ENCODE results near the gene NRXN3.

The NRXN3 gene

GRCh38 chr14:79473651-79474050 is 1303.5 kb downstream of the NRXN3 start:
- H3K27ac ChIP-seq (ENCODE audit: low read length) = no peak overlapping the region
- no peak overlapping the region for H3K9ac ChIP-seq (ENCODE audit: low read depth, low read length)
- no peaks in the 10 kb centered on the region for H3K36me3 ChIP-seq (ENCODE audit: insufficient read depth, low read depth, low read length)
- H3K27me3 ChIP-seq (ENCODE audit: insufficient read depth, low read length) = no peaks in the 10 kb centered on the region
- H3K4me1 ChIP-seq (ENCODE audit: insufficient read depth, low read length) = peaks cover 5% of the 10 kb centered on the region; the same call in 1 of the 2 replicates
- no peak overlapping the region for H3K4me3 ChIP-seq (ENCODE audit: low read length)
- no peaks in the 10 kb centered on the region for H3K9me3 ChIP-seq (ENCODE audit: insufficient read depth, low read depth, low read length)

- Histone ChIP-seq H3K9ac (ENCODE audit: low read depth, low read length) (no peak overlapping the region), H3K36me3 (ENCODE audit: insufficient read depth, low read depth, low read length) (no peaks in the 10 kb centered on the region), H3K27ac (ENCODE audit: low read length) (no peak overlapping the region), H3K9me3 (ENCODE audit: insufficient read depth, low read depth, low read length) (no peaks in the 10 kb centered on the region), H3K27me3 (ENCODE audit: insufficient read depth, low read length) (no peaks in the 10 kb centered on the region), H3K4me3 (ENCODE audit: low read length) (no peak overlapping the region), H3K4me1 (ENCODE audit: insufficient read depth, low read length) (peaks cover 5% of the 10 kb centered on the region; the same call in 1 of the 2 replicates)
Measured at GRCh38 chr14:79475887-79476532, 1305.8 kb downstream of the NRXN3 start.

GRCh38 chr14:79476552-79476951 is 1306.4 kb downstream of the NRXN3 start:
- H3K36me3 ChIP-seq (ENCODE audit: insufficient read depth, low read depth, low read length) = no peaks in the 10 kb centered on the region
- no peak overlapping the region for H3K9ac ChIP-seq (ENCODE audit: low read depth, low read length)
- no peaks in the 10 kb centered on the region for H3K27me3 ChIP-seq (ENCODE audit: insufficient read depth, low read length)
- H3K9me3 ChIP-seq (ENCODE audit: insufficient read depth, low read depth, low read length) = no peaks in the 10 kb centered on the region
- H3K4me1 ChIP-seq (ENCODE audit: insufficient read depth, low read length) = peaks cover 5% of the 10 kb centered on the region; the same call in 1 of the 2 replicates
- H3K4me3 ChIP-seq (ENCODE audit: low read length) = no peak overlapping the region
- no peak overlapping the region for H3K27ac ChIP-seq (ENCODE audit: low read length)

- no peaks in the 10 kb centered on the region for H3K36me3 ChIP-seq (ENCODE audit: insufficient read depth, low read depth, low read length)
- no peak overlapping the region for H3K4me3 ChIP-seq (ENCODE audit: low read length)
- H3K27ac ChIP-seq (ENCODE audit: low read length) = no peak overlapping the region
- H3K27me3 ChIP-seq (ENCODE audit: insufficient read depth, low read length) = no peaks in the 10 kb centered on the region
- no peaks in the 10 kb centered on the region for H3K9me3 ChIP-seq (ENCODE audit: insufficient read depth, low read depth, low read length)
- peaks cover 11% of the 10 kb centered on the region; the same call in 1 of the 2 replicates for H3K4me1 ChIP-seq (ENCODE audit: insufficient read depth, low read length)
- H3K9ac ChIP-seq (ENCODE audit: low read depth, low read length) = no peak overlapping the region
Measured at GRCh38 chr14:79480212-79480611, 1310.0 kb downstream of the NRXN3 start.

GRCh38 chr14:79482825-79483224 is 1312.7 kb downstream of the NRXN3 start:
- Histone ChIP-seq H3K4me1 (ENCODE audit: insufficient read depth, low read length) (peaks cover 11% of the 10 kb centered on the region; the same call in 1 of the 2 replicates), H3K36me3 (ENCODE audit: insufficient read depth, low read depth, low read length) (no peaks in the 10 kb centered on the region), H3K9ac (ENCODE audit: low read depth, low read length) (no peak overlapping the region), H3K27ac (ENCODE audit: low read length) (no peak overlapping the region), H3K27me3 (ENCODE audit: insufficient read depth, low read length) (no peaks in the 10 kb centered on the region), H3K9me3 (ENCODE audit: insufficient read depth, low read depth, low read length) (no peaks in the 10 kb centered on the region), H3K4me3 (ENCODE audit: low read length) (no peak overlapping the region)

- no peak overlapping the region for H3K27ac ChIP-seq (ENCODE audit: low read length)
- no peaks in the 10 kb centered on the region for H3K36me3 ChIP-seq (ENCODE audit: insufficient read depth, low read depth, low read length)
- peaks cover 11% of the 10 kb centered on the region; the same call in 1 of the 2 replicates for H3K4me1 ChIP-seq (ENCODE audit: insufficient read depth, low read length)
- H3K9me3 ChIP-seq (ENCODE audit: insufficient read depth, low read depth, low read length) = no peaks in the 10 kb centered on the region
- H3K9ac ChIP-seq (ENCODE audit: low read depth, low read length) = no peak overlapping the region
- no peak overlapping the region for H3K4me3 ChIP-seq (ENCODE audit: low read length)
- no peaks in the 10 kb centered on the region for H3K27me3 ChIP-seq (ENCODE audit: insufficient read depth, low read length)
Measured at GRCh38 chr14:79483477-79484388, 1313.6 kb downstream of the NRXN3 start.

GRCh38 chr14:79487632-79488031 is 1317.5 kb downstream of the NRXN3 start:
- no peak overlapping the region for H3K9ac ChIP-seq (ENCODE audit: low read depth, low read length)
- peaks cover 11% of the 10 kb centered on the region; the same call in 1 of the 2 replicates for H3K4me1 ChIP-seq (ENCODE audit: insufficient read depth, low read length)
- H3K4me3 ChIP-seq (ENCODE audit: low read length) = no peak overlapping the region
- no peak overlapping the region for H3K27ac ChIP-seq (ENCODE audit: low read length)
- H3K27me3 ChIP-seq (ENCODE audit: insufficient read depth, low read length) = no peaks in the 10 kb centered on the region
- H3K36me3 ChIP-seq (ENCODE audit: insufficient read depth, low read depth, low read length) = no peaks in the 10 kb centered on the region
- H3K9me3 ChIP-seq (ENCODE audit: insufficient read depth, low read depth, low read length) = no peaks in the 10 kb centered on the region

GRCh38 chr14:79491161-79491560 is 1321.0 kb downstream of the NRXN3 start:
- H3K36me3 ChIP-seq (ENCODE audit: insufficient read depth, low read depth, low read length) = no peaks in the 10 kb centered on the region
- no peak overlapping the region for H3K9ac ChIP-seq (ENCODE audit: low read depth, low read length)
- H3K4me1 ChIP-seq (ENCODE audit: insufficient read depth, low read length) = no peaks in the 10 kb centered on the region
- no peaks in the 10 kb centered on the region for H3K27me3 ChIP-seq (ENCODE audit: insufficient read depth, low read length)
- H3K4me3 ChIP-seq (ENCODE audit: low read length) = no peak overlapping the region
- H3K9me3 ChIP-seq (ENCODE audit: insufficient read depth, low read depth, low read length) = no peaks in the 10 kb centered on the region
- no peak overlapping the region for H3K27ac ChIP-seq (ENCODE audit: low read length)

- no peaks in the 10 kb centered on the region for H3K4me1 ChIP-seq (ENCODE audit: insufficient read depth, low read length)
Measured at GRCh38 chr14:79493081-79493645, 1323.0 kb downstream of the NRXN3 start.

GRCh38 chr14:79496701-79497100 is 1326.5 kb downstream of the NRXN3 start:
- H3K27me3 ChIP-seq (ENCODE audit: insufficient read depth, low read length) = no peaks in the 10 kb centered on the region
- no peak overlapping the region for H3K9ac ChIP-seq (ENCODE audit: low read depth, low read length)
- H3K4me1 ChIP-seq (ENCODE audit: insufficient read depth, low read length) = no peaks in the 10 kb centered on the region; the same call in 1 of the 2 replicates
- H3K27ac ChIP-seq (ENCODE audit: low read length) = no peak overlapping the region
- no peaks in the 10 kb centered on the region for H3K9me3 ChIP-seq (ENCODE audit: insufficient read depth, low read depth, low read length)
- no peaks in the 10 kb centered on the region for H3K36me3 ChIP-seq (ENCODE audit: insufficient read depth, low read depth, low read length)
- no peak overlapping the region for H3K4me3 ChIP-seq (ENCODE audit: low read length)

More at GRCh38 chr14:79493081-79493645, 1323.0 kb downstream of the NRXN3 start:
- no peaks in the 10 kb centered on the region for H3K36me3 ChIP-seq (ENCODE audit: insufficient read depth, low read depth, low read length)
- H3K9me3 ChIP-seq (ENCODE audit: insufficient read depth, low read depth, low read length) = no peaks in the 10 kb centered on the region
- H3K9ac ChIP-seq (ENCODE audit: low read depth, low read length) = no peak overlapping the region
- no peaks in the 10 kb centered on the region for H3K27me3 ChIP-seq (ENCODE audit: insufficient read depth, low read length)
- H3K4me3 ChIP-seq (ENCODE audit: low read length) = no peak overlapping the region
- H3K27ac ChIP-seq (ENCODE audit: low read length) = no peak overlapping the region

- no peak overlapping the region for H3K9ac ChIP-seq (ENCODE audit: low read depth, low read length)
- H3K36me3 ChIP-seq (ENCODE audit: insufficient read depth, low read depth, low read length) = no peaks in the 10 kb centered on the region
- H3K4me3 ChIP-seq (ENCODE audit: low read length) = no peak overlapping the region
- peaks cover 8% of the 10 kb centered on the region for H3K4me1 ChIP-seq (ENCODE audit: insufficient read depth, low read length)
- H3K27ac ChIP-seq (ENCODE audit: low read length) = no peak overlapping the region
- H3K27me3 ChIP-seq (ENCODE audit: insufficient read depth, low read length) = no peaks in the 10 kb centered on the region
- no peaks in the 10 kb centered on the region for H3K9me3 ChIP-seq (ENCODE audit: insufficient read depth, low read depth, low read length)
Measured at GRCh38 chr14:79500489-79500888, 1330.3 kb downstream of the NRXN3 start.
